H1 (cell line): ENCODE measurements around the gene TNFRSF8.

Experiments
- CHD2 ChIP-seq: IDR thresholded peaks from 2 replicates; pipeline ENCODE4 v1.6.1; 2012; ENCODE audit warnings: low read length, improper control_type of control experiment
- CTCF ChIP-seq, 3 experiments: IDR thresholded peaks; 1 replicate in 2 of 3; 2 replicates in 1 of 3; pipeline versions ENCODE4 v1.5.1 to v1.6.1; 2011; ENCODE audit warnings: low read length in 3 of 3, mild to moderate bottlenecking in 3 of 3, inconsistent platforms in 2 of 3, low read depth in 1 of 3, moderate library complexity in 1 of 3; ENCODE audit not compliant: insufficient read depth in 1 of 3; ENCODE audit errors: control extremely low read depth in 1 of 3
- SRF ChIP-seq: IDR thresholded peaks from 2 replicates; pipeline ENCODE4 v1.6.1; 2011; ENCODE audit warnings: mild to moderate bottlenecking, low read depth, low read length, moderate library complexity

GRCh38 chr1:12146343-12147112, 83.4 kb downstream of the TNFRSF8 start:
- no peak for TF ChIP-seq CTCF (IDR thresholded peaks at IDR 0.05; ENCODE audit: control extremely low read depth in 1 of 3, insufficient read depth in 1 of 3, low read depth in 1 of 3, low read length in 3 of 3)
- TF ChIP-seq CHD2 = no peak
- TF ChIP-seq SRF = no peak
